GM21447 (cell line): ENCODE results near the gene GCGR.

Experiments used
- ATAC-seq: cut with Tn5 transposase; IDR thresholded peaks from one replicate; pipeline ENCODE4 v1.9.1; 2021; ENCODE audit not compliant: unreplicated experiment

Gene GCGR

GRCh38 chr17:81811705-81812570 is 8.0 kb downstream of the GCGR start:
- no peak for ATAC-seq

GRCh38 chr17:81812571-81813370 is 8.8 kb downstream of the GCGR start:
- ATAC-seq = no peak

DNA sequence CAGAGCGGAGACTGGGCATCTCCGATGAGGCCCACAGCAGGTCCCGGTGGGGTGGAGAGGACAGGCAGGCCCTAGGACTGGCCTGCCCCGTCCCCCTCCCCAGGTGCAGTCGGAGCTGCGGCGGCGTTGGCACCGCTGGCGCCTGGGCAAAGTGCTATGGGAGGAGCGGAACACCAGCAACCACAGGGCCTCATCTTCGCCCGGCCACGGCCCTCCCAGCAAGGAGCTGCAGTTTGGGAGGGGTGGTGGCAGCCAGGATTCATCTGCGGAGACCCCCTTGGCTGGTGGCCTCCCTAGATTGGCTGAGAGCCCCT is 9.4 kb downstream of the GCGR start:
- ATAC-seq = no peak

- ATAC-seq = no peak
Measured at GRCh38 chr17:81813861-81814683, 10.1 kb downstream of the GCGR start.

GRCh38 chr17:81814748-81815645 is 11.0 kb downstream of the GCGR start:
- no peak for ATAC-seq

DNA sequence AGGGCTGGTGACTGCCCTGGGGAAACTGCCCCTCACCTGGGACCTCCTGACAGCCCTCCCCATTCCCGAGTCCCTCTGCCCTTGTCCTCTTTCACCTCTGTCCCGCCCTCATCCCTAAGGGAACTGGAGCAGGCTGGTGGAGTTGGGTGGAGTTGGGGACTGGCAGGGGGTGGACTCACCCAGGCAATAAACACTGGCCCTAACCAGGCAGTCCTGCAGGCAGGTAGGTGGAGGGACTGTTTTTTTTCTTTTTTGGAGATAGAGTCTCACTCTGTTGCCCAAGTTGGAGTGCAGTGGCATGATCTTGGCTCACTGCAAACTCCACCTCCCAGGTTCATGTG is 11.7 kb downstream of the GCGR start:
- no peak for ATAC-seq

DNA sequence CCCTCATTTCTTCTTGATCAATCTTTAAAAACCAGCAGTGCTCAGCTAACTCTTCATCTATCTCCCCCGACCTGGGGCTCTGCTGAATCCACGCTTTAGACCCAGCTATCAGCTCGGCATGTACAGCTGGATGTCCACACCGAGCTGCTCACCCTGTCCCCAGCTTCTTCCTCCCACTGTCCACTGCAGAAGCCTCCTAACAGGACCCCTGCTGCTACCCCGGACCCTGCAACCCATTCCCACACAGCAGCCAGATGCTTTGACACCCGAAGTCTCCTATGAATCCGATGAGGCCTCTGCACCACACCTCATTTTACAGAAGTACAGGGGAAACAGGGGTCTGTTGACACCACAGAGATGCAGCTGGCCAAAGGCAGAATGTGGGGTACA is 13.8 kb downstream of the GCGR start:
- ATAC-seq = no peak

- no peak for ATAC-seq
Measured at GRCh38 chr17:81819708-81820107, 15.8 kb downstream of the GCGR start.

GRCh38 chr17:81821147-81821546 is 17.2 kb downstream of the GCGR start:
- no peak for ATAC-seq

GRCh38 chr17:81821603-81822311 is 17.8 kb downstream of the GCGR start:
- no peak for ATAC-seq

DNA sequence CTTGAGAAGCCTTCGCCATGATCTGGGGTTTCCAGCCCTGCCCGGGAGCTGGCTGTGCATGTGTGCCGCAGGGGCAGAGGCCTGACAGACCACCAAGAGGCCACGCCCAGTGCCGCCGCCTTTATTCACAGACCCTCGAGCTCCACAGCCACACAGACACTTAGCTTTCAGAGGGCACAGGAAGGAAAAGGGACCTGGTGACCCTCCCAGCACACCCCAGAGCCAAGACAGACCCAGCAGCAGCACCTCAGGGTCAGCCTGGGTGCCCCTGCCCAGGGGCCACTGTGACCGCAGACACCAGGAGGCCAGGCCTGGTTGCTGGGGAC is 18.3 kb downstream of the GCGR start:
- no peak for ATAC-seq

DNA sequence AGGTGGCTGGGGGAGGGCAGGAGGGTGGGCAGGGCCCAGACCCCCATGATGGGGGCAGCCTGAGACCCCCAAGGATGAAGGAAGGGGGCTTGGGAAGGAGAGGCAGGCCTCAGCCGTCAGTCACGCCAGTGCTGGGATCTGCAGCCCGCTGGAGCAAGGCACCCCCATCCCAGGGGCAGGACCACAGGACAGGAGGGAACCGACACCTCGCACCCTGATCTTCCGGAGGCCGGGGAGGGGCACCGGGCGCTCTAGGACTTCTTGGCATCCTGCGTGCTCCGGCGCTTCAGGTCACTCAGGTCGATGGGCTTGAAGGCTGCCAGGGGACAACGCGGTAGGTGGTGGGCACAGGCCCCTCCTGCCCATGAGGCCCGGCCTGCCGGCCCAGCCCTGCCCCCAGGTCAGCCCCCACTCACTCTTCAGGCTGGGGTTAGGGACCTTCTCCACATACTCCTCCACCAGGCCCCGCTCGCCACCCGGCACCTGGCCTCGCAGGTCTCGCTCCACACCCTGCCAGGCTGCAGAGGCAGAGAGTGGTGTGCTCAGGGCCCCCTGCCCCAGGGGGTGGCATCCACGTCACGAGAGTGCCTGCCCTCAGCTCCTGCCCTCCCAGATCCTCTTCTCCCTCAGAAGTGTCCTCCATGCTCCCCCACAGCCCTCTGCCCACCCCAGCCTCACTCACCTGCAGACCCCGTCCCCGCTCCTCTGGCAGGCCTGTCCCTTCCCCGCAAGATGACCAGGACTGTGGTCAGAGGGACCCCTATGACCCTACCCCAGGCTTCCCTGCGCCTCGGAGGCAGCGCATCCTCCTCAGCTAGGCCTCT is 19.3 kb downstream of the GCGR start:
- ATAC-seq = no peak

DNA sequence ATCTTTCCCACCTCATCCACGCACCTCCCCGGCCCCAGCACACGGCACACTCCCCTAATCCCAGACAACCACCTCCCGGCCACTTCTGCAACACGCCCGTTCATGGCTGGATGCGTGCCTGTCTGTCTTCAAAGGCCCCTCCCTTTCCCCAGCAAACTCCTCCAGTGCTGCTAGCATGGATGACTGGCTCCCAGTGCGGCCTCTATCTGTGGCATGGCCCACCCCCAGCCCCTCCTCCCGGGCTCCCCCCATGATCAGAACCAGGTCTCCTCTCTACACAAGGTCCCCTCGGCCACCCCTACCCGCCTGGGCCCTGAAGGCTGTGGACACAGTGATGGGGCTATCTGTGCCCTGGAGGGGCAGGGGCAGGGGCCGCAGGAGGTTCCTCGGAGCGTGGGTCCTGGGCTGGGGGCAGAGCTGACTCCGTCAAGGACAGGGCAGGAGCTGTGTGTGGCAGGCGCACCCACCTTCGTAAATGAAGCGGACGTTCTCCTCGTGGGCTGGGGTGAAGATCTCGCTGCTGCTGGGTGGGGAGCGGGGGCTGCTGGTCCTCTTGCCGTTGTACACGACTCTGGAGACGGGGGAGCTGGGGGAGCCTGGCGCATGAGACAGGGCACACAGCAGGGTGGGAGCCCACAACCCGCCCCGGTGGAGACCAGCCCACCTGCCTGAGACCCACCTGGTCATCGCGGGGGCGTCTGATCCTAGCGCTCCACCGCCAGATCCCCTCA is 20.0 kb downstream of the GCGR start:
- ATAC-seq = no peak

GRCh38 chr17:81824595-81824994 is 20.6 kb downstream of the GCGR start:
- no peak for ATAC-seq

DNA sequence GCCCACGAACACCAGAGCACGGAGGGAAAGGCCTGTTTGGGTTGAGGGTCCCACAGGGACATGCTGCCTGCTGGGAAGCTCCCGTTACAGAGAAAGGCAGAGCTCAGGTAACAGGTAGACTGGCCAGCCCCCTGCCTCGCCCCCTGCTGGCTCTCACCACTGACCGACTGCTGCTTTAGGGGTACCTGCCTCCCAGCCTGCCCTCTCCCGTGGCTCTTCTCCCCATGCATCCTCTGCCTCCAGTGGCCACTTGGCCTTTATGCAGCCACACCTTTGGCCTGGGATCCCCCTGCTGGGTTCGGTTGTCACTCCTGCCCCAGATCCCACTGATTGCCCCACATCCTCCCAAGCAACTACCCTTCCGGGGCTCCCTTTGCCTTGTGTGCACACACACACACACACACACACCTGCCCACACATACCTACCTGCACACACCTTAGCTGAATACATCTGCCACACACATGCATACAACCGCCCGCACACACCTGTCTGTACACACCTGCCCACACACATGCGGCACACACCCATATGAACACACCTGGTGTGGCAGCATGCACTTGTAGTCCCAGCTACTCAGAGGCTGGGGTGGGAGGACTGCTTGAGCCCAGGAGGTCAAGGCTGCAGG is 22.0 kb downstream of the GCGR start:
- ATAC-seq = no peak

DNA sequence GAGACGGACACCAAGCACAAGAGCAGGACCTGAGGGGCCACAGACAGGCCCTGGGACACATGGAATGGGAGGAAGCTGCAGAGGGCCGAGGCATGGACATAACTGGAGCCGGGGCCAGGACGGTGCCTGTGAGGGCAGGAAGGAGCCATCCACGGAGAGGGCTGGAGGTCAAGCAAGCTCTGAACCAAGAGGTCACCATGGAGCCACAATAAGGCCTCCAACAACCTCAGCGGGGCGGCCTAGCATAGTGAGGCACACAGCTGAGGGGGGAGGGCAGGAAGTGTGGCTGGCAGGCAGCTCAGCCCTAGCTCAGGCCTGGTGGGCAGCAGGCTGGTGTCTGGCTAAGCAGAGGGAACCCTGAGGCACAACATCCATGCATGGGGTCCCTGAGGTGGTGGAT is 24.7 kb downstream of the GCGR start:
- ATAC-seq = no peak

GRCh38 chr17:81829858-81830257 is 25.9 kb downstream of the GCGR start:
- ATAC-seq = no peak

DNA sequence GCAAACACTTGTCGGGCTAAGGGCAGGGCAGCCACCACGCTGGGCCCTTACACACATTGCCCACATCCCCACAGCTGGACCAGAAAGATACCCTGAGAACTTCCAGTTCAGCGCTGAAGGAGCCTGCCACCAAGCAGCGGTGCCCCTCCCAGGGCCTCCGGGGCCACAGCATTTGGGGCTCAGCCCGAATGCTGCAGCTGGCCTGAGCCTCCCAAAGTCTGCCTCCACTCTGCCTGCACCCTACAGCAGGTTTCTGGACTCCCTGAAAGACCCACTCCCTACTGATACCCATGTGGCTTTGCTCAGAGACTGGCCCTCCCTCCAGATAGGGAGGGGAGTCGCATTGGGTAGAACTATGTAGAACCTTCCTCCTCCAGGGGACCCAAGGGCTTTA is 27.6 kb downstream of the GCGR start:
- no peak for ATAC-seq
